CD4-positive, alpha-beta T cell treated with Interferon alpha-2 for 1 hour (primary cell): ENCODE measurements around the gene LRRFIP1.

Experiments
- DNase-seq, 2 donors: peaks; one replicate each; pipeline ENCODE4 v3.0.0-alpha.2; 2020 to 2022

Gene LRRFIP1

GRCh38 chr2:237691029-237691907 lies 63.9 kb downstream of the LRRFIP1 start:
- peak in 1 of 2 donors; percentile 62 for DNase-seq

- peak; percentile 95 to 96 for DNase-seq
Measured at GRCh38 chr2:237691908-237692600, 64.7 kb downstream of the LRRFIP1 start.

- no peak for DNase-seq
Measured at GRCh38 chr2:237692601-237693290, 65.4 kb downstream of the LRRFIP1 start.

- peak in 1 of 2 donors; percentile 55 for DNase-seq
Measured at GRCh38 chr2:237693291-237693994, 66.1 kb downstream of the LRRFIP1 start.

GRCh38 chr2:237694415-237695194 lies 67.2 kb downstream of the LRRFIP1 start:
- DNase-seq = peak; percentile 64 to 66

GRCh38 chr2:237695201-237695780 lies 67.9 kb downstream of the LRRFIP1 start:
- DNase-seq = peak; percentile 55 to 84

GRCh38 chr2:237696461-237696860 lies 69.1 kb downstream of the LRRFIP1 start:
- peak in 1 of 2 donors; percentile 59 for DNase-seq

GRCh38 chr2:237697586-237698357 lies 70.4 kb downstream of the LRRFIP1 start:
- no peak for DNase-seq

GRCh38 chr2:237698358-237698694 lies 70.9 kb downstream of the LRRFIP1 start:
- DNase-seq = no peak

GRCh38 chr2:237699870-237700511 lies 72.6 kb downstream of the LRRFIP1 start:
- DNase-seq = no peak

GRCh38 chr2:237700512-237701032 lies 73.2 kb downstream of the LRRFIP1 start:
- DNase-seq = peak; percentile 86 to 88

GRCh38 chr2:237701033-237701858 lies 73.9 kb downstream of the LRRFIP1 start:
- no peak for DNase-seq

GRCh38 chr2:237701859-237702390 lies 74.5 kb downstream of the LRRFIP1 start:
- DNase-seq = no peak

GRCh38 chr2:237702441-237703391 lies 75.3 kb downstream of the LRRFIP1 start:
- DNase-seq = no peak

GRCh38 chr2:237704501-237705434 lies 77.4 kb downstream of the LRRFIP1 start:
- DNase-seq = no peak

GRCh38 chr2:237706257-237706656 lies 78.9 kb downstream of the LRRFIP1 start:
- DNase-seq = no peak

GRCh38 chr2:237708065-237708398 lies 80.6 kb downstream of the LRRFIP1 start:
- DNase-seq = no peak
